Inflammatory macrophage treated with lipopolysaccharide for 4 hours (primary cell): ENCODE results near the gene DCBLD2.

Experiments
- DNase-seq: peaks from one replicate; pipeline ENCODE4 v3.0.0-alpha.2; 2020

The DCBLD2 gene

GRCh38 chr3:98827221-98827920 is 74.1 kb downstream of the DCBLD2 start:
- DNase-seq = no peak

GRCh38 chr3:98826126-98826525 is 75.4 kb downstream of the DCBLD2 start:
- no peak for DNase-seq

GRCh38 chr3:98824256-98824655 is 77.2 kb downstream of the DCBLD2 start:
- DNase-seq = no peak

GRCh38 chr3:98823791-98824190 is 77.7 kb downstream of the DCBLD2 start:
- no peak for DNase-seq

GRCh38 chr3:98821063-98821462 is 80.4 kb downstream of the DCBLD2 start:
- DNase-seq = no peak

GRCh38 chr3:98817547-98818041 is 83.9 kb downstream of the DCBLD2 start:
- DNase-seq = peak; percentile 45

- no peak for DNase-seq
These were observed 86.6 kb downstream of the DCBLD2 start for GRCh38 chr3:98814817-98815420.

- DNase-seq = peak; percentile 55
These were observed 88.6 kb downstream of the DCBLD2 start for GRCh38 chr3:98812851-98813374.

GRCh38 chr3:98811048-98811447 is 90.4 kb downstream of the DCBLD2 start:
- DNase-seq = peak; percentile 21

GRCh38 chr3:98809557-98809956 is 91.9 kb downstream of the DCBLD2 start:
- DNase-seq = peak; percentile 94

GRCh38 chr3:98808071-98808470 is 93.4 kb downstream of the DCBLD2 start:
- DNase-seq = no peak

GRCh38 chr3:98807561-98807960 is 93.9 kb downstream of the DCBLD2 start:
- DNase-seq = peak; percentile 74

- DNase-seq = no peak
These were observed 94.5 kb downstream of the DCBLD2 start for GRCh38 chr3:98807011-98807410.

- peak; percentile 20 for DNase-seq
These were observed 95.0 kb downstream of the DCBLD2 start for GRCh38 chr3:98806521-98806920.

- DNase-seq = no peak
These were observed 95.9 kb downstream of the DCBLD2 start for GRCh38 chr3:98805571-98805970.

GRCh38 chr3:98801043-98801747 is 100.3 kb downstream of the DCBLD2 start:
- no peak for DNase-seq

GRCh38 chr3:98800401-98800800 is 101.1 kb downstream of the DCBLD2 start:
- no peak for DNase-seq

- no peak for DNase-seq
These were observed 102.0 kb downstream of the DCBLD2 start for GRCh38 chr3:98799479-98799878.

GRCh38 chr3:98798820-98799219 is 102.7 kb downstream of the DCBLD2 start:
- no peak for DNase-seq

GRCh38 chr3:98797905-98798304 is 103.6 kb downstream of the DCBLD2 start:
- DNase-seq = no peak

GRCh38 chr3:98796334-98796733 is 105.2 kb downstream of the DCBLD2 start:
- no peak for DNase-seq

- DNase-seq = no peak
These were observed 107.5 kb downstream of the DCBLD2 start for GRCh38 chr3:98793971-98794370.
